ENCODE measurements around the gene UBA6.
A peak's percentile ranks its signal among the peaks of the same experiment; 100 is the strongest.

Gene UBA6

DNA sequence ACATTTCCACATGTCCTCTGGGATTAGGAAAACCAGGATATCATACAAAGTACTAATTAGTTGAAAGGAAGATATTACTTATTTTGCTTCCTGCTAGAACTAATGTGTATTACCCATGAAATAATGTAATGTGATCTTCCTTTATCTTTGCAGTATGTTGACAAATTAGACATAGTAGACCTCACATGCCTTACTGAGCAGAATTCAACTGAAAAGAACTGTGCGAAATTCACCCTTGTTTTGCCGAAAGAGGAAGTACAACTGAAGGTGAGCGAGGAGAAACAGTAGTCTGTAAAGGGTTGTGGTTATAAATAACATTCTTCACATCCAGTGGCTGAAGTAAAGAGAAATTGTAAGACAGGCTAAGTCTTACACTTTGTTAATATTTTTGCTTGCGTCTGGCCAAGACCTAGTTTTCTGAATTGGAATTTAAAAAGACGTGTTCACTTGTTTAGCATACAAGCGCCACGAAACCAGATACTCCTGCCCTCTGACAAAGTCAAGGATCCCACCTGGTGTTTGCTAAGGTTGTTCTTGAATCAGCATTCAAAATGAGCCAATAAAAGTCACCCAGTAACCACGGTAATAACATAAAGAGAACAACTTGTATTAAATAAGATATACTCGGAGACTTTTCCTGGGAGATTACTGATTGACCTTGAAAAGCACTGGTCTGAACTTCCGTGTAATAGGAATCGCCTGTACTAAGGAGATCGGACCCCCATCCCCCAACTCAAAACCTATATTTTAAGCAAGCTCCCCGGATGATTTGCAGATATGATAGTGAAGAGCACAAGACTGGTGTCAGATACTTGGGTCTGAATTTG, 125.5 kb downstream of the UBA6 start:
- DNase-seq, result no peak

DNA sequence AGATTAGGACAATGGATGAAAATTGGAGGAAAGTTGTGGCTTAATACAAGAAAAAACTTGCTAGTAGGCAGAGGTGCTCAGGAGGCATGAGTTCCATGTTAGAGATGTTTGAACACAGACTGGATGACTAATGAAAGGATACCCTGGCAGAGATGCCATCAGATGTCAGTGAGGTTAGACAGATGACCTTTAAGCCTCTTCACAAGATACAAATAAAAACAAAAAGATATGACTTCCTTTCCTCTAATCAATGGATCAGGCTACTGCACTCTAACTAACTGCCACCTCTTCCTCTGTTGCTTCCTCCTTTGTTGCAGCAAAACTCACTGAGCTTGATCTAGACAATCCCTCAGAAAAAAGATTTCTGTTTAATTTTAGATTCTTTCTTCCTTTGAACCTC, 127.8 kb downstream of the UBA6 start:
- no peak for DNase-seq

DNA sequence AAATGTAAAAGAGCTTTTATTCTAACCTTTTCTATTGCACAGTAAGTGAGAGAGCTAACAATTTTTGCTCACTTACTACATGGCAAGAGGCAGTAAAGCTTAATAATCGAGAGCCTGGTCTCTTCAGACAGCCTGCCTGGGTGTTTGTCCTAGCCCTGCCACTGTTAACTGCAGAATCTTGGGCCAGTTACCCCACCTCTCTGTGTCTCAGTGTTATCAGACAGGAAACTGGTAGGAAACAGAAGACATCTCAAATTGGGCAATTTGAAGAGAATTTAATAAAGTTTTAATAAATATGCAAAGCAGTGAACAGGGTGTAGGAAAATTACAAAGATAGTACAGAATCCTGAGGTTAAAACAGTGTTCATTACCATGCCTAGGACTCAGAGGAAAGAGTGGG, 129.0 kb downstream of the UBA6 start:
- DNase-seq, result no peak

DNA sequence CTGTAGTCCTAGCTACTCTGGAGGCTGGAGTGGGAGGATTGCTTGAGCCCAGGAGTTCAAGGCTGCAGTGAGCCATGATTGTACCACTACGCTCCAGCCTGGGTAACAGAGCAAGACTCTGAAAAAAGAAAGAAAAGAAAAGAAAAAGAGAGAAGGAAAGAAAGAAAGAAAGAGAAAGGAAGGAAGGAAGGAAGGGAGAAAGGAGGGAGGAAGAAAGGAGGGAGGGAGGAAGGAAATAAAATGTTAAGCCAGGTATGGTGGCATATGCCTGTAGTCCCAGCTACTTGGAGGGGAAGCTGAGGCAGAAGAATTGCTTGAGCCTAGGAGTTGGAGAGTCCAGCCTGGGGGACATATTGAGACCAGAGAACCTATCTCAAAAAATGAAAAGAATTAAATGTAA, 130.4 kb downstream of the UBA6 start:
- DNase-seq, result no peak

DNA sequence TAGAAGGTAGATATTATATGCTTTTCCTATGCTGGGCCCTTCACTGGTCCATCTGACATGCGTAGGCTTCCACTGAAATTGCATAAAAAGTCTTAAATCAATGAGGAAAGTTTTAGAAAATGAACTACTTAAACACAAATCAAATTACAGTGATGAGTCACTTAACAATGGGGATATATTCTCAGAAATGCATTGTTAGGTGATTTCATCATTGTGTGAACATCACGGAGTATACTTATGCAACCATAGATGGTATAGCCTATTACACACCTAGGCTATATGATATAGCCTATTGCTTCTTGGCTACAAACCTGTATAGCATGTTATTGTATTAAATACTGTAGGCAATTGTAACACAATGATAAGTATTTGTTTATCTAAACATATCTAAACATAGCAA, 132.1 kb downstream of the UBA6 start:
- DNase-seq, result peak; percentile 40

DNA sequence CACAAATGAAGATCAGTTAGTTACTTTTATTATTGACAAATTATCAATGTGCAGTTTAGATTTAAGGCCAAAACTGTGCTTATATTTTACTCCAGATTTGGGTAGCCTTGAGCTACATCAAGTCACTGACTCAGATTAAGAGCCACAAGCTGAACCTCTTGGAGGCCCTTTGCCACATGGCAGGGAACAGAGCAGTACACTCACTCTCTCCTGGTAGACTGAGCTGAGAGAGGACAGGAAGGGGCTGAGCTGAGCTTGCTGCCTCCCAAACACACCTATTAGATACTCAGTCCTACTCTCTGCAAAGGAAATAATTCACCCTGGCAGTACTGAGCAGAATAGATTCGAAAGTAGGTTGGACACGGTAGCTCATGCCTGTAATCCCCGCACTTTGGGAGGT, 134.6 kb downstream of the UBA6 start:
- no peak for DNase-seq

DNA sequence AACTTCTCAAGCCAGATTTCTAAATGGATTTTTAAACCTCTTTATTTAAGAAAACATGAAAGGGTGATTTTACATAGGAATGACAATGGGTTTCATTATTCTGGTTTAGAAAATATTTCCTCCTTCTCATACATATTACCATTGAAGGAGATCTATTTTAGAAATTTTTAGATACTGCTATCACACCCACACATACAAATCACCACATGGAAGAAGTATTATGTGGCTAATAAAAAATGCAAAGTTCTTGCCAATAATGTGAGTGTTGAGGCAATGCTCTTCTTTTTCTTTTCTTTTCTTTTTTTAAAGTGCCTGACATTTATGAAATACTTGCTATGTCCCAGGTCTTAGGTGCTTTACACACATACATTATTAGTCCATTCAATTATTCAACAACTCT, 135.7 kb downstream of the UBA6 start:
- DNase-seq, result no peak

All from inflammatory macrophage treated with lipopolysaccharide for 4 hours (primary cell).